GM13976 (cell line): Measurements from ENCODE around the gene SLC16A11.
"Not testable (repeated sequence)": the region's sequence is repeated elsewhere in the genome, so short reads cannot be mapped to it uniquely, and the experiment has no call there.

Experiments used
- DNase-seq: peaks from one replicate; pipeline ENCODE4 v3.0.0; 2012; ENCODE audit warnings: low spot score
- CTCF ChIP-seq: IDR thresholded peaks from 2 replicates; pipeline ENCODE4 v1.5.1; 2012; ENCODE audit warnings: borderline replicate concordance, mild to moderate bottlenecking; ENCODE audit not compliant: insufficient read depth; ENCODE audit errors: extremely low read depth, missing control alignments, control extremely low read depth
- in situ Hi-C: fragments of 300-500 bp; cut with MboI; formaldehyde crosslinking; loops from one replicate; pipeline ENCODE4 v1.12.0; 2022; ENCODE audit warnings: low sequenced_read_pairs, mixed read lengths, inconsistent platforms; ENCODE audit not compliant: unreplicated experiment

Gene SLC16A11

DNA sequence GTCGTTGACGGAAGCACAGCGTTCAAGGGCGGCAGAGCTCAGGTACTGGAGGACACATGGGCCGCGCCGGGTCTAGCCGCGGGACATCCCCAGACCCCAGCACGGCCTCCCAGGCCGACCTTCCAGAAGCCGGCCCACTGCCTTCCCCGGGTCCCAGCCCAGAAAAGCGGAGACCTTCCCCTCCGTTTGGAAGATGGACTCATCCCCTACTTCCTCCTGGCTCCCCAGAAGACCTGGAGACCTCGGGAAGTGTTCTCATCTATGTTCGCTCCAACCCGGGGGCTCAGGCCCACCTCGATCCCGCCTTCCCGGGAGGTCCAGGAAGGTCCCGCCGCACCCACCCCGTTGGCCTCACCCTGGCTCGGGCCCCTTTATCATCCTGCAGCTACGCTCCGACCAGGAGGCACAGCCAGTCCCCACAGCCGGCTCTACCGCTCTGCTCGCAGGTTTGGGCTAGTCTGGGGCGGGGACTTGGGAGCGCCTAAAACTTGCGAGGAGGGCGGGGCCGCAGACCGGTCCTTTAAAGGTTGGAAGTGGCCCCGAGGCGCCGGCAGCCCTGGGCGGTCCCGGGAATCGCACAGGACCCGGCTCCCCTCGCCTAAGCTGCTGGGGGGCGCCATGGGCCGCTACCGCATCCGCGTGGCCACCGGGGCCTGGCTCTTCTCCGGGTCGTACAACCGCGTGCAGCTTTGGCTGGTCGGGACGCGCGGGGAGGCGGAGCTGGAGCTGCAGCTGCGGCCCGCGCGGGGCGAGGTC lies 48.2 kb downstream of the SLC16A11 start, which contains the start of gene ALOX12:
Gene ALOX12, plus strand, starts transcription at position 550 of the 756 bp plus-strand sequence. Its CDS starts 69 bp downstream, at position 619.
- no peak for TF ChIP-seq CTCF
- in situ Hi-C loops = no loop called here
- no peak for DNase-seq

DNA sequence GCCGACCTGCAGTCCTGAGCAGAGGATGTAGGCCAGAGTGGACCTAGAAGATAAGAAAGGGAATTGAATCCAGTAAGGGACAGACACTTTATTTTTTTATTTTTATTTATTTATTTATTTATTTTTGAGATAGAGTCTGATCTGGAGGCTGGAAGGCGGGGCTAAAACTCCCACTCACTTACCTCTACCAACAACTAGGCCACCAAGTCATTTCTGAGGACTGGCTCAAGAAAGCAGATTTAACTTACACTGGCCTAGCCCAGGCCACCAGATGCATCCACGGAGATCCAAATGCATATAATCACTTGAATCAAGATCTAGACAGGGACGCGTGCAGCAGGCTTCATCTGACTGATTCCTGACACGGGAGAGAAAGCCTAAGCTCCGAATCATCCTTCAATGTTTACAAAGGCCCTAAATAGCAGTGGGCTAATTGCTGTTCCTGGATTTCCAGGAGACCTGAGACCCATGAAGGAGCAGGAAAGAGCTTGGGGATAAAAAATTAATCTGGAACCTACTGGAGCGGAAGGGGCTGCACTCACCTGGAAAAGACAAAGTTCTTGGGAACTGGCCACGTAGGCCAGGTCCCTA lies 49.1 kb downstream of the SLC16A11 start:
- no peak for DNase-seq
- in situ Hi-C loops = no loop called here
- TF ChIP-seq CTCF = no peak

- TF ChIP-seq CTCF = no peak
- in situ Hi-C loops = no loop called here
- no peak for DNase-seq
Measured at GRCh38 chr17:6994118-6994598, 49.7 kb downstream of the SLC16A11 start.

GRCh38 chr17:6993613-6994056 lies 50.3 kb downstream of the SLC16A11 start:
- DNase-seq, in situ Hi-C loops: not testable (repeated sequence)
